PC-9 (cell line): ENCODE measurements around the gene HELZ2.

Experiments
- CTCF ChIP-seq: fragments of 200-600 bp; sonication (generic); conservative IDR thresholded peaks from 2 replicates; pipeline ENCODE4 v1.6.1; 2017; ENCODE audit warnings: mixed run types, antibody characterized with exemption, mild to moderate bottlenecking, moderate library complexity
- EZH2 ChIP-seq: fragments of 200-600 bp; sonication (generic); IDR thresholded peaks from 2 replicates; pipeline ENCODE4 v1.8.0; 2017; ENCODE audit warnings: antibody characterized with exemption, low read depth

GRCh38 chr20:63542696-63543095, 31.3 kb downstream of the HELZ2 start:
- TF ChIP-seq CTCF (no peak), EZH2 (no peak)
